ENCODE data around the gene ASCC1. TPM values are rescaled to one million over a fixed set of nuclear protein-coding genes. Genes with fewer than 3 reads are reported as not detected.
A peak's percentile ranks its signal among the peaks of the same experiment; 100 is the strongest.

Gene ASCC1
- total RNA-seq, 1 experiment from 2014 or later, result 40.2 TPM

- POLR2A ChIA-PET (ENCODE audit: low non-redundant PET), result no interaction called here
- H3K4me1 ChIP-seq (ENCODE audit: insufficient read depth, low read length, poor library complexity, severe bottlenecking), result no peaks in the 10 kb centered on the region
- no peaks in the 10 kb centered on the region for H3K9me3 ChIP-seq (ENCODE audit: low read depth, low read length, poor library complexity, severe bottlenecking)
- H3K27ac ChIP-seq (ENCODE audit: low read depth, low read length, poor library complexity, severe bottlenecking), result no peak overlapping the region
- no peak overlapping the region for H3K4me3 ChIP-seq (ENCODE audit: low read depth, low read length, poor library complexity, severe bottlenecking)
- TF ChIP-seq EZH2 (IDR thresholded peaks at IDR 0.05; ENCODE audit: borderline replicate concordance, low read depth, low read length, poor library complexity, severe bottlenecking) (no peak), CTCF (conservative IDR thresholded peaks at IDR 0.05; ENCODE audit: low read depth, low read length) (no peak)
- no TSS peak for BruUV-seq (replicated peaks)
- CTCF ChIA-PET, result no interaction called here
- H3K27me3 ChIP-seq (replicated peaks; ENCODE audit: insufficient read depth, low read depth, low read length, poor library complexity), result no peaks in the 10 kb centered on the region
- intact Hi-C loops (cut with micrococcal nuclease; ENCODE audit: unreplicated experiment), result no loop called here
- no peak for DNase-seq (ENCODE audit: low spot score)
- H3K36me3 ChIP-seq (ENCODE audit: insufficient read depth, low read length, poor library complexity, severe bottlenecking), result peaks cover 31% of the 10 kb centered on the region
Observed at GRCh38 chr10:72234560-72235095, 18.6 kb upstream of the ASCC1 start.

GRCh38 chr10:72233621-72234020 lies 17.5 kb upstream of the ASCC1 start:
- no peak overlapping the region for H3K27ac ChIP-seq (ENCODE audit: low read depth, low read length, poor library complexity, severe bottlenecking)
- no peak for DNase-seq (ENCODE audit: low spot score)
- H3K9me3 ChIP-seq (ENCODE audit: low read depth, low read length, poor library complexity, severe bottlenecking), result no peaks in the 10 kb centered on the region
- no peaks in the 10 kb centered on the region for H3K27me3 ChIP-seq (replicated peaks; ENCODE audit: insufficient read depth, low read depth, low read length, poor library complexity)
- H3K4me3 ChIP-seq (ENCODE audit: low read depth, low read length, poor library complexity, severe bottlenecking), result no peak overlapping the region
- POLR2A ChIA-PET (ENCODE audit: low non-redundant PET), result no interaction called here
- CTCF ChIA-PET, result no interaction called here
- peaks cover 33% of the 10 kb centered on the region for H3K36me3 ChIP-seq (ENCODE audit: insufficient read depth, low read length, poor library complexity, severe bottlenecking)
- peaks cover 6% of the 10 kb centered on the region for H3K4me1 ChIP-seq (ENCODE audit: insufficient read depth, low read length, poor library complexity, severe bottlenecking)
- intact Hi-C loops (cut with micrococcal nuclease; ENCODE audit: unreplicated experiment), result no loop called here
- TF ChIP-seq EZH2 (IDR thresholded peaks at IDR 0.05; ENCODE audit: borderline replicate concordance, low read depth, low read length, poor library complexity, severe bottlenecking) (no peak), CTCF (conservative IDR thresholded peaks at IDR 0.05; ENCODE audit: low read depth, low read length) (no peak)
- BruUV-seq (replicated peaks), result no TSS peak

- Histone ChIP-seq H3K27ac (ENCODE audit: low read depth, low read length, poor library complexity, severe bottlenecking) (peak overlapping the region; percentile 7), H3K36me3 (ENCODE audit: insufficient read depth, low read length, poor library complexity, severe bottlenecking) (peaks cover 24% of the 10 kb centered on the region), H3K27me3 (replicated peaks; ENCODE audit: insufficient read depth, low read depth, low read length, poor library complexity) (no peaks in the 10 kb centered on the region), H3K9me3 (ENCODE audit: low read depth, low read length, poor library complexity, severe bottlenecking) (no peaks in the 10 kb centered on the region), H3K4me3 (ENCODE audit: low read depth, low read length, poor library complexity, severe bottlenecking) (no peak overlapping the region), H3K4me1 (ENCODE audit: insufficient read depth, low read length, poor library complexity, severe bottlenecking) (peaks cover 22% of the 10 kb centered on the region)
- TF ChIP-seq EZH2 (IDR thresholded peaks at IDR 0.05; ENCODE audit: borderline replicate concordance, low read depth, low read length, poor library complexity, severe bottlenecking) (no peak), CTCF (conservative IDR thresholded peaks at IDR 0.05; ENCODE audit: low read depth, low read length) (no peak)
- intact Hi-C loops (cut with micrococcal nuclease; ENCODE audit: unreplicated experiment), result loop anchor here (10.0 kb wide), 2 partner anchors 95 to 275 kb away; no protein-coding TSS in a partner anchor
- no peak for DNase-seq (ENCODE audit: low spot score)
- no TSS peak for BruUV-seq (replicated peaks)
- POLR2A ChIA-PET (ENCODE audit: low non-redundant PET), result no interaction called here
- CTCF ChIA-PET, result interaction anchor here (0.6 kb wide), 1 partner anchor 167 kb away, joined by 4 read pairs; no protein-coding TSS in a partner anchor
Observed at GRCh38 chr10:72229261-72230251, 13.5 kb upstream of the ASCC1 start.
